GM18526 (cell line): Measurements from ENCODE around the gene CADM4.

Experiments used
- POLR2A ChIP-seq: IDR thresholded peaks from 3 replicates; pipeline ENCODE4 v1.6.1; 2011; ENCODE audit not compliant: insufficient read length; ENCODE audit errors: extremely low read depth

CADM4 gene

DNA sequence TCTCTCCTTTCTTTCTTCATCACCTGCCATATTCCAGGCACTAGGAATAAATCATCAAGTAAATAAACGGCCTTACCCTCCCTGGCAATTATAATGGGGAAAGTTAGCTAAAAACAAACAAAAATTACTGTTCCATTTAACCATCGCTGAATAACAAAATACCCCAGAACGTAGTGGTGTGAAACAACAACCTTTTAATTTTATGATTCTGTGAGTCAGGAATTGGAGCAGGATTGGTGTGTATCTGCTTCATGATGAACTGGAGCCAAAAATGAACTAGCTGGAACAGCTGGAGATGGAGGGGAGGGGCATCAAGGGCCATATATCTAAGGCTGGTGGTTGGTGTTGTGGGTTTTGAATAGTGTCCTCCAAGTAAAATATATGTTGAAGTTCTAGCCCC is 3.7 kb upstream of the CADM4 start:
- TF ChIP-seq POLR2A = no peak

DNA sequence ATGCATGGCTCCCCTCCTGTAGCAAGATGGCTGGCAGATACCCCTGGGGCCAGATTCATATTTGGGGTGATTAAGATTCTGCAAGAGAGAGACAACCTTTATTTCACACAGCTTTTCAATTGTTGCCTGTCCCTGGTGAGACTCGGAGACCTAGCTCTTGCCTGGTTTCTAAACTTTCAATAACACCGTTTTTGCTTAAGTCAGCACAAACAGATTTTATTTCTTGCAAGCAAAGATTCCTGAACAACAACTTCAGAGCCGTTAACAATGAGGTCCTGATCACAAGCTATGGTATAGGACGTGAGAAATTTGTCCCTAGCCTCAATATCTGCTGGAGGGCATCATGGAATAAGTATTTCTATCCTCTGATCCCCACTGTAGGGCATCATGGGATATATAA is 2.9 kb upstream of the CADM4 start:
- TF ChIP-seq POLR2A = no peak

DNA sequence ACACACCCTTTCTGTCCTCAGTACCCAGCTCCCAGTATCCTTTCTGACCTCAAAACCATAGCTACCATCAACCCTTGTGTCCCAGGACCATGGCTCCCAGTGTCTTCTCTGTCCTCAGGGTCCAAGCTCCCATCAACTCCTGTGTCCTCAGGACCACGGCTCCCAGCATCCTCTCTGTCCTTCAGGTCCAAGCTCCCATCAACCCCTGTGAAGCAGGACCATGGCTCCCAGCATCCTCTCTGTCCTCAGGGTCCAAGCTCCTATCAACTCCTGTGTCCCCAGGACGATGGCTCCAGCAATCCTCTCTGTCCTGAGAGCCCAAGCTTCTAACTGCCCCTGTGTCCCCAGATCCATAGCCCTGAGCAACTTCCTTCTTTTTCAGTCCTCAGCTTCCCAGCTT is 1.7 kb upstream of the CADM4 start:
- no peak for TF ChIP-seq POLR2A

GRCh38 chr19:43640424-43640757 is 741 bp upstream of the CADM4 start:
- no peak for TF ChIP-seq POLR2A

DNA sequence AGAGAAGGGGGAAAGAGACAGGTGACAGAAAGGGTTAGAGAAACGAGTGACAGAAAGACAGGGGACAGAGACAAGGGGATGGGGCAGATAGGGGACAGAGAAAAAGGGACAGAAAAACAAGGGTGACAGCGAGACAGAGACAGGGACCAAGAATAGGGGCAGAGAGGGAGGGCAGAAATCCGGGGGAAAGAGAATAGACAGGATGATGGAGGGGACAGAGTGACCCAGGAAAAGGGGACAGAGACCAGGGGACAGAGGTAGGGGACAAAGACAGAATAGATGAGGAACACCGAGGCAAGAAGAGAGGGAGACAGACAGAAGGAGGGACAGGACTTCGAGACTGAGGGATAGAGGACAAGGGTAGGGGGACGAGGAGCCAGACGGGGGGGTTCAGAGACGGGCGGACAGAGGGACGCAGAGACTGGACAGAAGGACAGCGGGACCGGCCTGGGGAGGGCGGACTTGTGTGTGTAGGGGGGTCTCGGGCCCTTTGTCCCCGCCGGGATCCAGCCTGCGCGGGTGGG is 593 bp downstream of the CADM4 start:
- no peak for TF ChIP-seq POLR2A

DNA sequence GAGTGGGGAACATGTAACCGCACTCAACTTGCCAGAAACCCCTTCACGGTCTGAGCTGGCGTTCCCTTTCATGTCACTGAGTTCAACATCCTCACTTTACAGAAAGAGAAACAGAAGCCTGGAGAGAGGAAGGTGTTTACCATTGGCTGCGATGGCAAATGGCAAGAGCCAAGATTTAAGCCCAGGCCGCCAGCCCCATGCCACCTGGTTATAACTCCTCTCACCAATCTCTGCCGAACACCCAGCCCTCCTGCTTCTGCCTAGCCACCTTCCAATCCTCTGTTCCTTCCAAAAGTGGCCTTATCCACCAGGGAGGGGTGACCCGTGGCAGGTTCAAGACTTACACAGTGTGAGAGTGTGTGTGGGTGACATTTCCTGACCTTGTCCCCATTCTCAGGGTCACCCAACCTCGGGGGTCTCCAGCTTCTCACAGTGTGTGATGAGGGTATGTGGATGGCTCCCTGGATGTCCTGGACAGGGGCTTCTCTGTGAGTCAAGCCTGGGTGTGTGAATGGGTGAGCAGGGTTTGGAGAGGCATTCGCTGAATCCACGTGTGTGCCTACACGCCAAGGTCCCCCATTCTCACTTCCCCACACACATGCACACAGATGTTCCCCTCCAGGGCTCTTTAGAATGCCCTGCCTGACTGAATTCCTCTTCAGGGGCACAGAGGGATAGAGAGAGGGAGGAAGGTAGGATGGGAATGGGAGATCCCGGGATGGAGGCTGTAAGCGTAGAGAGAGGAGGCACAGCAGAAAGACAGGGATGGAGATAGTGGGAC is 1.2 kb downstream of the CADM4 start:
- TF ChIP-seq POLR2A = no peak

- TF ChIP-seq POLR2A = no peak
These were observed 3.4 kb downstream of the CADM4 start for GRCh38 chr19:43636121-43636683.

- no peak for TF ChIP-seq POLR2A
These were observed 4.6 kb downstream of the CADM4 start for GRCh38 chr19:43634872-43635560.

DNA sequence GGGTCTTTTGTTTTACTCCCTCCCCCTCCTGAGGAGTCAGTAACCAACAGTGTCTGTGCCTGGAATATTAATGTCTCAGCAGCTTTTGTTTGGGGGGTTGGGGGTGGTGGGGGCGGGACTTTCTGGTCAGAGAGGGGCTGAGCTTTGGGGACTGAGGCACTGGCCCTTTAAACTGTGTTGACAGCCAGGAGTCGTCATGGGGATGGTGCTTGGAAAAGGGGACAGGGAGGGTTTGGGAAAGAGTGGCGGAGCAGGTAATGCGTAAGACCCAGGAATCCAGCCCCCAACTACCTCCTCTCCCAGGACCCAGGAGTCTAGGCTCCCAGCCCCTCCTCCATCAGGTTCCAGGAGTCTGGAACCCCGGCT is 5.2 kb downstream of the CADM4 start:
- TF ChIP-seq POLR2A = no peak

DNA sequence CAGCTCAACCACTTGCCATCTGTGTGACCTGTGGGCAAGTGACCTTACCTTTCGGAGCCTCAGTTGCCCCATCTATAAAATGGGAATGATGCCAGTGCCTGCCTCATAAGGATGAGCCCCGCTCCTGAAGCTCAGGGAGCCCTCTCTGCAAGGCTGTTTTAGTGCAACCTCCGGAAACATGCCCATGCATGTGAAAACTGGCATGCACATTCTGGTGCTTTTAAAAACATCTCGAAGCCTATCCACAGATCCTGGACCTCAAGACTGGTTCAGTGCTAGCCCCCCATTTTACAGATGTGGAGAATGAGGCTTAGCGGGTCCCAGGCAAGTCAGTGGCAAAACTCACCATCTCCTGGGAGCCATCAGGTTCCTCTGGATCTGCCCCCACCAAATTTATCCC is 5.6 kb downstream of the CADM4 start:
- TF ChIP-seq POLR2A = no peak

DNA sequence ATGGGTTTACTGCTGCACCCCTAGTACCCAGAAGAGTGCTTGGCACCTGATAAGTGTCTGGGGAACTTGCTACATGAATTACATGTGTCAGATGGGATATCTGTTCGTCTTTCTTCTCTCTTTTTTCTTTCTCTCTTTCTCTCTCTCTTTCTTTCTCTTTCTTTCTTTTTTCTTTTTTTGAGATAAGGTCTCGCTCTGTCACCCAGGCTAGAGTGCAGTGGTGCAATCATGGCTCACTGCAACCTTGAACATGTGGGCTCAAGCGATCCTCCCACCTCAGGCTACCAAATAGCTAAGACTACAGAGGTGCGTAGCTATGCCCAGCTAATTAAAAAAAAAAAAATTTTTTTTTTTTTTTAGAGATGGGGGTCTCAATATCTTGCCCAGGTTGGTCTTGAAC is 6.1 kb downstream of the CADM4 start:
- no peak for TF ChIP-seq POLR2A

GRCh38 chr19:43631491-43631890 is 8.2 kb downstream of the CADM4 start:
- TF ChIP-seq POLR2A = no peak

DNA sequence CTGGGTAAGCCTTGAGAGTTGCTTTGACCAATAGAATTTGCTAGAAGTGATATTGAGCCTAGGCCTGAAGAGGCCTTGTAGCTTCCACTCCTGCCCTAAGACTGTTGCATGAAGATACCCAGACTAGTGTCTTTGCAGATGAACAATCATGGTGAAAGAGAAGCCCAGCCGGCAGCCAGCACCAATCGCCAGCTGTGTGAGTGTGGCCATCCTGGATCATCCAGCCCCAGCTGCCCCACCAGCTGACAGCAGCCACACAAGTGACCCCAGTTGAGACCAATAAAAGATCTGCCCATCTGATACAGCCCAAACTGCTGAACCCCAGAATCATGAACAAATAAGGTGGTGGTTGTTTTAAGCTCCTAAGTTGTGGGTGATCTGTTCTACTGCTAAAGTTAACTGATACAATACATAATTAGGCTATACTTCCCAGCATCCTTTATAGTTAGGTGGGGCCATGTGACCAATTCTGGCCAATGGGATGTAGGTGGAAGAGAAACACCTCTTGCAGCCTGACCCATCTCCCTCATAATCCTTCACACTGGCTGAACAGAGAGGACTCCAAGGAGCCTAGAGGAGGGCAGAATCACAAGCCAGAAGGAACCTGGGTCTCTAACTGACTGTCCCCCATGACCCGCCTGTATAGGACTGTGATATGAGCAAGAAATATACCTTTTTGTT is 10.9 kb downstream of the CADM4 start:
- TF ChIP-seq POLR2A = no peak

DNA sequence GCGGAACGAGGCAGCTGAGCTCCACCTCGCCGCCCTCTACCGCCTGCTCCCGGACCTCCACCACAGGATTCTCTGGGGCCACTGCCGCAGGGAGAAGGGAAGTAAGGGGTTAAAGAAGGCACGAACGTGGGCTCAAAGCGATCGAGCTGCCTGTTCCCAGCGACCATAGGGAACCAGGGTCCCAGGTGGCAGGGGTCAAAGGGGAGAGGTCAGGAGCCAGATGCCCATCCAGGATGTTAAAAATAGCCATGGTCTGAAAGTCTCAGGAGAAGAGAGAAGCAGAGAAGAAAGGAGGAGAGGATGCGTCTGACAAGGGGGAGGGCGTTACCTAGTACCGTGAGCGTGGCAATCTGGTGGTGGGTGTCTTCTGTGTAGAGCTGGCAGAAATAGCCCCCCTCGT is 12.8 kb downstream of the CADM4 start:
- no peak for TF ChIP-seq POLR2A

- TF ChIP-seq POLR2A = no peak
These were observed 13.6 kb downstream of the CADM4 start for GRCh38 chr19:43625918-43626579.

- TF ChIP-seq POLR2A = no peak
These were observed 14.7 kb downstream of the CADM4 start for GRCh38 chr19:43624933-43625332.
